ENCODE measurements around the gene FBXW8. TPM values are rescaled to one million over a fixed set of nuclear protein-coding genes. Genes with fewer than 3 reads are reported as not detected.

Gene FBXW8
- total RNA-seq, 2 donors from 2014 or later: 26.1 to 34.7 TPM

DNA sequence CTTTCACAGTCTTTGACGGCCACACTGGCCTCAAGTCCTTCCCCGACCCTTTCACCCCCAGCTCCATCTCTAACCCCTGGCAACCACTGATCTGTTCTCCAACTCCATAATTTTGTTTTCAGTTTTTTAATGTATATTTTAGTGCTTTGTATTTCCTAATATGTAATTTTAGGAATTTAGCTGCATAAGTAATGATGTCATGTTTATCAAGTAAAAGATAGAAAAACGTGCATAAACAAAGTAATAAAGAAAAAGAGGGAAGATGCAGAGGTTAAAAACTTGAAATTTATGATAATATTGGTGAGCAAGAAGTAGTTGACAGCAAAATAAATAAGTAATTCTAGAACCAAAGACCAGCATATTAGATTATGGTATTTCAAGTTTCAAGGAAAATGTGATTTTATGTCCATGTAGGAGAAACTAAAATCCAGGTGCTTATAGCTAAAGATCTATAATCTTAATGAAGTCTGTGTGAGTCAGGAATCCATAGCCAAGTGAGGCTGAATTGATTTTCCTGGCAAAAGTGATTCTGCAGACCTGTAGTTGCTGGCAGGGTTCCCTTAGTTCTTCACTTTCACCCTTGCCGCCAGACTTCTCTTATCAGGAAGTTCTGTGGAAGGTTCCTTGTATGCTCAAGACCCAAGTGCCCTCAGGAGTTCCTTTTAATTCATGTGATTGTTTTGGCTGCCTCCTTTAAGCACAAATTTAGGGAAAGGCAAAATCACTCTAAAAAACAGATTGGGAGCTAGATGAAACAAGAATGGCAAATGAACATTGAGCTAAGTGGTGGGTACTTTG, 24.4 kb downstream of the FBXW8 start:
- H3K9me3 ChIP-seq (ENCODE audit: control insufficient read depth, low read length): peaks cover 12% of the 10 kb centered on the region
- no peak for DNase-seq
- H3K36me3 ChIP-seq (ENCODE audit: control insufficient read depth, insufficient read depth, low read length): peaks cover 39% of the 10 kb centered on the region
- Mint-ChIP-seq H3K4me3 (no peak overlapping the region), H3K36me3 (ENCODE audit: low read depth) (peaks cover 48% of the 10 kb centered on the region), H3K4me1 (peaks cover 27% of the 10 kb centered on the region), H3K27me3 (ENCODE audit: insufficient read depth) (no peaks in the 10 kb centered on the region), H3K9me3 (peaks cover 9% of the 10 kb centered on the region), H3K27ac (no peak overlapping the region)
- WGBS, 2 experiments (ENCODE audit: insufficient coverage in 1 of 2, insufficient read length in 1 of 2): 90 to 100% methylated on average over 2 to 4 of the region's 4 CpGs
- TF ChIP-seq, protein P1, sequence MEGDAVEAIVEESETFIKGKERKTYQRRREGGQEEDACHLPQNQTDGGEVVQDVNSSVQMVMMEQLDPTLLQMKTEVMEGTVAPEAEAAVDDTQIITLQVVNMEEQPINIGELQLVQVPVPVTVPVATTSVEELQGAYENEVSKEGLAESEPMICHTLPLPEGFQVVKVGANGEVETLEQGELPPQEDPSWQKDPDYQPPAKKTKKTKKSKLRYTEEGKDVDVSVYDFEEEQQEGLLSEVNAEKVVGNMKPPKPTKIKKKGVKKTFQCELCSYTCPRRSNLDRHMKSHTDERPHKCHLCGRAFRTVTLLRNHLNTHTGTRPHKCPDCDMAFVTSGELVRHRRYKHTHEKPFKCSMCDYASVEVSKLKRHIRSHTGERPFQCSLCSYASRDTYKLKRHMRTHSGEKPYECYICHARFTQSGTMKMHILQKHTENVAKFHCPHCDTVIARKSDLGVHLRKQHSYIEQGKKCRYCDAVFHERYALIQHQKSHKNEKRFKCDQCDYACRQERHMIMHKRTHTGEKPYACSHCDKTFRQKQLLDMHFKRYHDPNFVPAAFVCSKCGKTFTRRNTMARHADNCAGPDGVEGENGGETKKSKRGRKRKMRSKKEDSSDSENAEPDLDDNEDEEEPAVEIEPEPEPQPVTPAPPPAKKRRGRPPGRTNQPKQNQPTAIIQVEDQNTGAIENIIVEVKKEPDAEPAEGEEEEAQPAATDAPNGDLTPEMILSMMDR (conservative IDR thresholded peaks at IDR 0.05): no peak
- H3K27me3 ChIP-seq (ENCODE audit: control insufficient read depth, insufficient read depth, low read length, poor library complexity, severe bottlenecking): no peaks in the 10 kb centered on the region
- no peaks in the 10 kb centered on the region for H3K4me1 ChIP-seq (ENCODE audit: control insufficient read depth, insufficient read depth, low read length)
- H3K4me3 ChIP-seq (ENCODE audit: low read length): no peak overlapping the region
- no peak overlapping the region for H3K27ac ChIP-seq (ENCODE audit: low read depth, low read length)
- no peak overlapping the region for H3K9ac ChIP-seq (ENCODE audit: extremely low read depth, low read length, poor library complexity, severe bottlenecking)

DNA sequence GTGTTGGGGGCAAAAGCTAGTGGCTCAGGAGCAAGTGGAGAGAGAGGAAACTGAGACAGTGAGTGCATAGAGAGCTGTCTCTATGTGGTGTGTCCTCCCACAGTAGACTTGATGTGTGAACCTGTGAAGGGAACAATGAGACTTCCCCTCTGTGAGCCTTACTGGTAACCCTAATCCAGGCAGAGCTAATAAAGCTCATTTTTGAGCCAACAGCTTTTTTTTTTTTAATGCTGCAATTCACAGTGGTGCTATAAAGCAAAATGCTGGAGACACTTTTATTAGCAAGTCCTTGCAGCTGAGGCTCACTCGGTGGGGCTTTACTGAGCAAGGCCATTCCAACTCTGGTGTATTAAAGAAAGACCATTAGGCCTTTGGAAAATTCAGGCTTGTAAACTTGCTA, 26.9 kb downstream of the FBXW8 start:
- DNase-seq: no peak
- Mint-ChIP-seq H3K9me3 (peaks cover 21% of the 10 kb centered on the region), H3K4me1 (peaks cover 27% of the 10 kb centered on the region)

DNA sequence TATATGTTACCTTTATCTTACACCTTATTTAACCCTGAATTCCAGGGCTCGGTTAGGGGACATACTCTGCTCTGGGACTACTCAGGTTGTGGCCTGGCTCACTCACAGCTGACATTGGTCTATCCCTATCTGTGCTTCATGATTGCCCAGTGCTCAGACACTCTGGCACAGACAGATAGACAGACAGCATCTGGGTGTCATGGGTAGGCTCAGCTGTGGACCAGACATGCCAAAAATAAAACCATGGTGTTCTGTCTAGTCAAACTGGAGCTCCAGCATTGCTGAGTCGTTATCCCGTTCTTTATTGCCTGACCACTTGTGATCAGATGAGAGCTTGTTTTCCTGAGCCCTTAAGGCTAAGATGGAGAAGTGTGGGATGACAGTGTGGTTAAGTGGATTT, 29.0 kb downstream of the FBXW8 start:
- no peak for DNase-seq
- H3K4me1 ChIP-seq (ENCODE audit: control insufficient read depth, insufficient read depth, low read length): no peaks in the 10 kb centered on the region
- H3K27ac Mint-ChIP-seq: no peak overlapping the region
- no peaks in the 10 kb centered on the region for H3K27me3 Mint-ChIP-seq (ENCODE audit: insufficient read depth)
- H3K9me3 ChIP-seq (ENCODE audit: control insufficient read depth, low read length): peaks cover 40% of the 10 kb centered on the region
- H3K9ac ChIP-seq (ENCODE audit: extremely low read depth, low read length, poor library complexity, severe bottlenecking): no peak overlapping the region
- no peak overlapping the region for H3K4me3 Mint-ChIP-seq
- peaks cover 16% of the 10 kb centered on the region for H3K4me1 Mint-ChIP-seq
- TF ChIP-seq, protein P1 (conservative IDR thresholded peaks at IDR 0.05): no peak
- 91 to 97% methylated on average over 3 of the region's 3 CpGs for WGBS, 2 experiments (ENCODE audit: insufficient coverage in 1 of 2, insufficient read length in 1 of 2)
- H3K9me3 Mint-ChIP-seq: peaks cover 34% of the 10 kb centered on the region
- peaks cover 58% of the 10 kb centered on the region for H3K36me3 Mint-ChIP-seq (ENCODE audit: low read depth)
- no peak overlapping the region for H3K27ac ChIP-seq (ENCODE audit: low read depth, low read length)
- H3K4me3 ChIP-seq (ENCODE audit: low read length): no peak overlapping the region
- H3K27me3 ChIP-seq (ENCODE audit: control insufficient read depth, insufficient read depth, low read length, poor library complexity, severe bottlenecking): no peaks in the 10 kb centered on the region
- peaks cover 64% of the 10 kb centered on the region for H3K36me3 ChIP-seq (ENCODE audit: control insufficient read depth, insufficient read depth, low read length)

More for the DNA sequence above, 26.9 kb downstream of the FBXW8 start:
- WGBS, 2 experiments (ENCODE audit: insufficient coverage in 1 of 2, insufficient read length in 1 of 2): 97 to 100% methylated on average over 1 of the region's 1 CpG
- H3K9me3 ChIP-seq (ENCODE audit: control insufficient read depth, low read length): peaks cover 22% of the 10 kb centered on the region
- H3K36me3 ChIP-seq (ENCODE audit: control insufficient read depth, insufficient read depth, low read length): peaks cover 48% of the 10 kb centered on the region
- Mint-ChIP-seq H3K27me3 (ENCODE audit: insufficient read depth) (no peaks in the 10 kb centered on the region), H3K4me3 (no peak overlapping the region), H3K27ac (no peak overlapping the region), H3K36me3 (ENCODE audit: low read depth) (peaks cover 48% of the 10 kb centered on the region)
- TF ChIP-seq, protein P1 (conservative IDR thresholded peaks at IDR 0.05): no peak
- no peaks in the 10 kb centered on the region for H3K27me3 ChIP-seq (ENCODE audit: control insufficient read depth, insufficient read depth, low read length, poor library complexity, severe bottlenecking)
- H3K9ac ChIP-seq (ENCODE audit: extremely low read depth, low read length, poor library complexity, severe bottlenecking): no peak overlapping the region
- no peaks in the 10 kb centered on the region for H3K4me1 ChIP-seq (ENCODE audit: control insufficient read depth, insufficient read depth, low read length)
- H3K4me3 ChIP-seq (ENCODE audit: low read length): no peak overlapping the region
- H3K27ac ChIP-seq (ENCODE audit: low read depth, low read length): no peak overlapping the region

Data from endodermal cell (in vitro differentiated cells).